GM21515 (cell line): ENCODE data around the gene CDC40.
A peak's percentile ranks its signal among the peaks of the same experiment; 100 is the strongest.

Experiments used
- ATAC-seq: cut with Tn5 transposase; IDR thresholded peaks from one replicate; pipeline ENCODE4 v1.9.1; 2021; ENCODE audit not compliant: unreplicated experiment

The CDC40 gene

DNA sequence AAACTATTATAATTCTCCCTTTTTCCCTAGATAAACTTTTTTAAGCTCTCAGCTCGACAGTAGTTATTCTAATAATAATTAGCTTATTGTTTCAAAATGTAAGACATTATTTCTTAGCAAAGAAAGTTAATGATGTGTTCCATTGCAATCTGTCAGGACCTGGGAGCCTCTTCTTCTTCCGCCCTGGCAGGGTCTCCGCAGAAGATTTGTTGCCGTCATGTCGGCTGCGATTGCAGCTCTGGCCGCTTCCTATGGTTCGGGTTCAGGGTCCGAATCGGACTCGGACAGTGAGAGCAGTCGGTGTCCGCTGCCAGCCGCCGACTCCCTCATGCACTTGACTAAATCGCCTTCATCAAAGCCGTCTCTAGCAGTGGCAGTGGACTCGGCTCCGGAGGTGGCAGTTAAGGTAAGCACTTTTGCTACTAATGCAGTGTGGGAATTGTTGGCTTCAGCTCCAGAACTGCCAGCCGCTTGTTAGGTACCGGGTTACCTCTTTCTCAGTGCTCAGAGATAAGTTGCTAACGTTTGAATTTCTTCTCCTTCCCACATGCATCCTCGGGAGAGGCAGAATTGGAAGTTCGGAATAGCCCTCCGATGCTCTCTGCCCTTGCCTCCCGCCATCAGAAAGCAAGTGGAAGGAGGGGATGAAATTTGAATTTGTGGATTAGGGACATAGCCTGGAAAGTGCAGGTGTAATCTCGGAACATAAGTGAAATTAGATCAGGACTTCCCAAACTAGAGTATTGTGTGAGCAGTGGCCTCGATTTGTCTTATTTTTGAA lies at the start of gene CDC40:
Gene CDC40, plus strand, starts transcription at position 200 of the 781 bp plus-strand sequence. Its CDS starts 18 bp downstream, at position 218.
- peak; percentile 49 for ATAC-seq

DNA sequence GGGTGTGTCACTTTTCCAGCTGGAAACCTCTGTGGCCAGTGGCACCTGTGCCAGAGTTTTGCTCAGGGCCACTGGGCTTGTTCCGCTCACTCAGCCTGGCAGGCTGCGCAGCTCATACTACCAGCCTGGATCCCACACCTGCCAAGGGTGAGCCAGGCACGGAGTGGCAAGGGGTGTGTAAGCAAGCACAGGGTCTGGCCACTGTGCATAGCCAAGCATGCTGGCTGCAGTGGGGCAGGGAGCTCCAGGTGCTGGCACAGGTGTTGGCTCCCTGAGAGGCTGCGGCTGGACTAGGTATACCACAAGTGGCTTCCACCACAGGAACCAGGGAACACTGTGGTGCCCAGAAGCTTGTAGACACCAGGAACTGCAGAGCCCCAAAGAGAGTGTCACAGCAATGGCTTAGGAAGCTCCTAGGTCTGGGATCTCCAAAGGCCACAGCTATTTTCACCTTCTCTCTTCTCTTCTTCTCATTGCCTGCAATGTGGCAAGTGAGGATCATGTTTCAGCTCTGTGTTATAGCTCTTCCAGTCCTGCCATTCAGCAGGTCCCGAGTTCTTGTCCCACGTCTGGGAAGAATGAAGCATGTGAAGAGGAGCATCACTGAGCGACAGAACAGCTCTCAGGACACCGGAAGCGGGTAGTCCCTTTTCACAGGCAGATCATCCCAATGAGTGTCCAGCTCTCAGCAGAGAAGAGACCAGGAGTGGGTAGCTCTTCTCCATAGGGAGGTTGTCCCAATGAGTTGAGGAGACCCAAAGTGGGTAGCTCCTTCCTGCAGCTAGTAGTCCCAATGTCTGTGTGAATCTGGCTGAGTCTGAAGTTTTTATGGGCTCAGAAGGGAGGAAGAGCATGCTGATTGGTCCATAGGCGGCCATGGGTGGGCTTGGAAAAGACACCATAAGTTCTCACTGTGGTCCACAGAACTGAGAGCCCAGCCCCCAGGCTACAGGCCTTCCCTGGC lies 42.0 kb upstream of the CDC40 start:
- ATAC-seq, result no peak

DNA sequence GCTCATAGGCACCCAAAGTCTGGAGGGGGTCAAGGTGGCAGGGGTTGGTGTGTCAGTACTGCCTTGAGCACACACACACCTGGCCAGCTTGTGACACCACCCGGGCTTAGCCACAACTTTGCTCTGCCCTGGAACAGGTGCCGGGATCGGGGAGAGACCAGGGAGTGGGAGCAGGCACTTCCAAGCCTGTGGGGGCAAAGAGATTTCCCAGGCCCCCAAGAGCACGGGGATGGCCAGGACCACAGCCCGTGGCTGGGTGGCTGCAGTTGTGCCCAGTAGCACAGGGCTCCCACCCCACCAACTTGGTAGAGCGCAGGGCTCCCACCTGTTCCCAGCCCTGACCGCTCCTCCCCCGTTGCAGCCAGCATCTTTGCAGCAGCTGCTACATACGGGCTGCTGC lies 41.2 kb upstream of the CDC40 start:
- ATAC-seq, result no peak

DNA sequence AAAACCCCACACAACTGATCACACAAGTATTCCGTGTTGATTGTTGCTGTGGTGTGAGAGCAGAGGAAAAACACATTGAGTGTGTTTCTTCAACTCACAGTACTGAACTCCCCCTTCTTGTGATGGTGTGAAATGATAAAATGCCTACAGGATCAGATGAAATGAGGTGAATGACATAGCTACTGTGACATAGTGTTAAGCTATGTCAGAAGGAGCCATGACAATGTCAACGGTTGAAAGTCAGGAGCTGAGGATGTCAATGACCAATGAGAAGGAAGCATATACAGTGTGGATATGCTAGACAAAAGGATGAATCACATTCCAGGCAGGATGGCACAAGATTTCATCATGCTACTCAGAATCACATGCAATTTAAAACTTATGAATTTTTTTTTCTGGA lies 39.6 kb upstream of the CDC40 start:
- no peak for ATAC-seq

DNA sequence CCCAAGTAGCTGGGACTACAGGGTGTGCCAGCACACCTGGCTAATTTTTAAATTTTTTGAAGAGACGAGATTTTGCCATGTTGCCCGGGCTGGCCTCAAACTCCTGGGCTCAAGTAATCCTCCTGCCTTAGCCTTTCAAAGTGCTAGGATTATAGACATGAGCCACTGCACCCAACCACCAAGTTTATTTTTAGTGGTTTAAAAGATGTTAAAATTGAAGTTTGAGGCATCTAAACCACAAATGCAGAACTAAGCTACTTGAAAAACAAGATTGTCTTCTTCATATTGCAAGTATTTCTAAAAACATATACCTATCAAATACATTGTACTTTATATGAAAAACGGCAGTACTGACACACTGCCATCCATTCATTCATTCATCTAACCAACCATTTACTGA lies 32.4 kb upstream of the CDC40 start:
- no peak for ATAC-seq

DNA sequence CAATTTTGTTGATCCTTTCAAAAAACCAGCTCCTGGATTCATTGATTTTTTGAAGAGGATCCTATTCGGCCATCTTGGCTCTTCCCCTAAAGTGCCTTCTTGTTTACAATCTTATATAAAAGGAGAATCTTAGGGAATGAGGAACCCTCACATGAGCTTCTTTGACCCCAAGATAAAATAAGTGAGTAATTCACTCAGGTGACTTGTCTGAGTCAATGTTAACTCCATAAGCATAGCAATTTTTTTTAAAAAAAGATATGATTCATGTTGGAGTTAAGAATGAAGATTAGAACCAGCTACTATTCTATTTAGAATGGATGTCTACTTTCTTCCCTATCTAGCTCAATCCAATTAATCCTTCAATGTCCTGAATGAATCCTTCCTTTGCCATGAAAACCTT lies 21.7 kb upstream of the CDC40 start:
- ATAC-seq, result no peak

DNA sequence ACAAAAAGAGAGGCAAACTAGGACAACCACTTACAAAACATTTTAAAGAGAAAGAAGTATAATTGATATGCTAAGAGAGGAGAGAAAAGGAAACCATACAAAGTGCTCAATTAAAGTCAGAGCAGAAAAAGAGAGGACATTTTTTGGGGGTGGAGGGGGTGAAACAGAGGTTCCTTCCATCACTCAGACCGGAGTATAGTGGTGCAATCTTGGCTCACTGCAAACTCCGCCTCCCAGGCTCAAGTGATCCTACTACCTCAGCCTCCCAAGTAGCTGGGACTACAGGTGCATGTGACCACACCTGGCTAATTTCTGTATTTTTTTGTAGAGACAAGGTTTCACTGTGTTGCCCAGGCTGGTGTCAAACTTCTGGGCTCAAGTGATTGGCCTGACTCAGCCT lies 10.1 kb upstream of the CDC40 start:
- no peak for ATAC-seq

DNA sequence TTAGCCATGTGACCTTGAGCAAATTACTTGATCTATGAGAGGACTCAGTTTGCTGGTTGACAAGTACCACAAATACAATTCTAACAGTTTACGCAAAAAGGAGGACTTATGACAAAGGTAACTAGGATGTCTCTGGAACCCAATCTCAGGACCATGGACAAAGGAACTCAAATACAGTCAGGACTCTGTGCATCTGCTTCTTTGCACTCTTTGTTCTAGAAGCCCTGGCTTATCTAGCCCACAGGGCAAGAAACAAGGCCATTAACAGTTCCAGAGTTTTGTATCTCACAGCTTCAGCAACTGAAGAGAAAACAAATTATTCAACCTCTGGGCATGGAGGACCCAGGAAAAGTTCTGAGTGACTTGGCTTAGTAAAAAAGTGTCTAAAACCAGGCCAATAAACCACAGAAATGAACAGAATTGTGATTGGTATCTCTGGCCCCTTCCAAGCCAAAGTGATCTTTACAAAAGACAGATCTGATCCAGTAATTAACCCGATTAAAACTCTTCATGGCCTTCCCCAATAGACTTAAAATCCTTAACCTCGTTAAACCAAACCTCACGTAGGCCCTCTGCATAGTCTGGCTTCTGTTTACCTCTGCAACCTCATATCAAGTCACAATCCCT lies 6.6 kb upstream of the CDC40 start:
- no peak for ATAC-seq

DNA sequence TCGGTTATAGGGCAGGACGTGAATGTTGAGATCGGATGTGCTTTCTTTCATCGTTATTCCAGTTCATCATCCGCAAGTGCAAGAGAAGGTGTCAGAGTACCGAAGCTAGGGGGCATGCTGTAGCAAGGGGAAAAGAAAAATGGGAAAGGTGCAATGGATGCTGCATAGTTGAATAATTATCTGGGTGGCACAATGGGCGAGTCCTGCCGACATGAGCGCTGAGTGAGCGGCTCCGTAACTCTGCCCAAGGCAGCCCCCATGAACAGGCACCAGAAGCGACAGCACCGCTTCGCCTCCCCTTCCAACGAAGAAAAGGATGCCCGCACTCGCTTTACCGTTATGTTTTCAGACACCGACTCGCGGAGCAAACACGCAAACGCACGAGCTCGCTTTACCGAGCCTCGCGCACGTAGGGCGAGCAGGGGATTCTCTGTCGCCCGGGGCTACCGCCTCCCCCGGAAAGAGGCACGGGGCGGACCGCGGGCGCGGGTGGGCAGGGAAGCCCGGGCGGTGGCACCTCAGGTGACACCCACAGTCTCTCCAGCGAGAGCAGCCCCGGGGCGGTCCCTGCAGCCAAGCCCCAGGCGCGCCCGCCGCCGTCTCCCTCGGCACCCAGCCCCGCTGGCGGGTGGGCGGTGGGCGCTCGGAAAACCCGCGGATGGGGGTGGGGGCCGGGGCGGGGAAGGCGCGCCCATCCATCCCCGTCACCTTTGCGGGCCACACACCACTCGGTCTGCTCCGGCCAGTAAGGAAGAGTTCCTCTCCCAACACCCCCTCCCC lies 1.4 kb upstream of the CDC40 start:
- ATAC-seq, result peak; percentile 28

DNA sequence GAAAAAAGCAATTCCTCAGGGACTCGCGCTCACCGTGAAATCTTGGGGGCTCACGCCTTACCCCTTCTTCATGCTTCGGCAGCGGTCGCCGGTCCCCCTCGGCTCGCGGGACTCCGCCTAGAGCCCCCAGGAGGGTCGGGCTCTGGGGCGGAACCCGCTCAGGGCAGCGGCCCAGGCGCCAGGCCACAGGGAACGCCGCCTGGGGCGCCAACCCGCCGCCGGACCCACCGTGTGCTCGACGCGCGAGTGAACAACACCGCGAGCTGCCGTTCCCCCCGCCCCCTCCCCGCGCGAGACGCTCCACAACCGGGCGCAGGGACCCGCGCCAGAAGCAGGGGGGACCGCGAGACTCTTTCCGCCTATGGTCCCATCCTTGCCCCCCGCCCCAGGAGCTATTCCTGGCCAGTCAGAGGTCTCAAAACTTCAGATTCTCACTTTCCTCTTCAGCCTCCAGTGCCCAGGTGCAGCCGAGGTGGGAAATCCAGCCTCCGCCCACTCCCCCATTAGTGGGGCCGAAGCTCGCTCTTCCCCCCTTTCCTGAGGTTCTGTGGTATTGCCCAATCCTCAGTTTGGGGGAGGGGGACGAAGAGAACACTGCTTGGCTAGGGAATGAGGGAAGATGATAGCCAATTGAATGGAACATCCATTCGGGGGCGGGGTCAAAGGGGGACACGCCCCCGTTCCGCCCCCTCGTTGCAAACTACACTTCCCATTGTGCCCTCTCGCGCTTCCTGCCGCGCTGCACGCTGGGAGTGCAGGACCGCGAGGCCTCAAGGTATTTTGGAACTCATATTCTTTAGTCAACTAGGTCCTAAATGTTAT lies 610 bp upstream of the CDC40 start, which contains the start of gene WASF1:
Gene WASF1, minus strand, starts transcription at position 265 of the 822 bp plus-strand sequence. CDS start 52,069 bp downstream, outside the sequence.
- ATAC-seq, result peak; percentile 85

DNA sequence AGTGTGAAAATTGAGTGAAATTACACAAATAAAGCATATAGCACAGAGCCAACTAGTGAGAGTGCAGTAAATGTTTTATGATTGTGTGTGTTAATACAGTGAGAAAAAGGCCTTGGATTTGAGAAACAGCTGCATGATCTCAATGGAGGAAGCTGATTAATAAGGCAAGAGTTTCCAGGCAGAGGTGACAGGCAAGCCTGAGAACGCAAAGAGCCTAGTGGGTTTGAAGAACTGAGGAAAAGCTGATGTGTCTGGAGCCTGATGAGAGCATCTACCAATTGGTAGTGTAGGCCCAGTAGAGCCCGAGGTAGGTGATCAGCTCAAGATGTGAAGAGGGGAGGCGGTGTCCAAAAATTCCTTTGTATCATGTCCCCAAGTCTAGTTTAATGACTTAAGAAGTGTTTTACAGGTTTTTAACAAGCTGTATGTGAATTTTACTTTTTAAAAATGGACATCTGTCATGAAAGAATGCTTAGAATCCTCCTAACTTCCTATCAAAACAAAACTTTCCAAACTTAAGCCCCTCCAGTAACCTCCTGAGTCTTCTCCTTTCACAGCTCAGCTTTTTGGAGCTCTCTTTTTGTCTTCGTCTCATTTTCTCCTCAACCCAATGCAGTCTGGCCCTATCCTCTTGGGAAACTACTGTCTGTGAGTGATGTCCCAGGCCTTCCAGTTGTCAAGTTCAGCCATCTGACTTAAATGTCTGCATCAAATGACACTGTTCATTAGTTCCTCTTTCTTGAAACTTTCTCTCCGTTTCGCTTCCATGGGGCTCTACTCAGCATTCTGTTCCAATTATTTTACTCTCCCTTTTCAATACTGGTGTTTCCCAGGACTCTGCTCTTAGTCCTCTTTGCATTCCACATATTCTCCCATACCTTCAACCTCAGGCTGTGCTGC lies 1.2 kb downstream of the CDC40 start:
- no peak for ATAC-seq

DNA sequence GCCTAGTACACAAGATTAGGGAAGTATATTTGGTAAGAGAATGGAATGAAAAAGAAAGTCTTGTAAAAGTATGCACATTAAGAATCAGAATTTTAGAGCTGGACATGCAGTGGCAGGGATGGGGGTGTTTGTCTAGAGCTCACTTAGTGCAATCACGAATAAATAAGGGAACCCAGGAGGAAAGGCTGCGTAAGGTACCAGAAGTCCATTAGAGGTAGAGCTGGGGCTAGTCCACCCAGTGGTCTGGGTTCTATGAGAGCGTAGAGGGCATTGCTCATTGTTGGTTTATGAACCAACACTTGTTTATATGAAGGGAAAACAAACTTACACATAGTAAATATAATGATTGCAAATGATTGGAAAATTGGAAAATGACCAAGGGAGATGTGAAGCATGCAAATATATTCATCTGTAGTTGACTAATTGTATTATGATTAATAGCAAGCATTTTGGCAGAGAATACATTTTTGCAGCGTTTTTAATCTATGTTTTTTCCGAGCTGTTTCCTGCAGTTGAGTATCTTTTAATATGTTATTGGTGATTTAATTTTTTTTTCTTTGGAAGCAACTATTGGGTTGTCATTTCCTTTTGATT lies 3.2 kb downstream of the CDC40 start:
- ATAC-seq, result no peak

DNA sequence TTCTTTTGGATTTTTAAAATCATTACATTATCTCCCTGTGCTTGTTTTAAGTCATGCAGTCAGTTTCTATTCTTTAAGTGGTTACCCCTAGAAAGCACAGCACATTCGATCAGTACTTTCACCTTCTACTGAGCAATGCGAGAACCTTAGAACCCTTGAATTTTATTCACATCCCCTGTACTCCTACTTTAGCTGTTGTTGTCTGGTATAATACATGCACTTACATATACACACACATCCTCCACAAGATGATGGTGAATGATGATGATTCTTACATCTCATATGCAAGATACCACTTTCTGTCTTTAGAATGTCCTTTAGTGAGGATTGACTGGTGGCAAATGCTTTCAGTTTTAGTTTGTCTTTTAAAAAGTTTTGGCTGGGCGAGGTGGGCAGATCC lies 5.7 kb downstream of the CDC40 start:
- ATAC-seq, result no peak

DNA sequence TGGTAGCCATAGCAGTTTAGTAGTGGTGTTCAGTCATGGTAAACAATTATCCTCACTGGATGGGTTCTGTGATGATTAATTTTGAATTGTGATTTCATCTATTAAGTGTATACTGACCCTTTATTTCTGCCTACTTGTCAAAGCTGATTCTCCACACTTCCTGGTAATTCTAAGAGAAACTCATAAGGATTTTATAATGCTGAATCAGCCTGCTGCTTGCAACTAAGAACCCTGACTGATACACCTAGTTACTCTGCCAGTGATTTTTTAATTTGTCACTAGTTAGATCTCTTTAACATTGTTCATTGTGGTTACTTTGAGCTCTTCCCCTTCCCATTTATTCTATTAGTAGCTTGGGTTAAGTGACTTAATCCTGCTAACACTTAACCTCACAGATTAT lies 8.6 kb downstream of the CDC40 start:
- ATAC-seq, result no peak

DNA sequence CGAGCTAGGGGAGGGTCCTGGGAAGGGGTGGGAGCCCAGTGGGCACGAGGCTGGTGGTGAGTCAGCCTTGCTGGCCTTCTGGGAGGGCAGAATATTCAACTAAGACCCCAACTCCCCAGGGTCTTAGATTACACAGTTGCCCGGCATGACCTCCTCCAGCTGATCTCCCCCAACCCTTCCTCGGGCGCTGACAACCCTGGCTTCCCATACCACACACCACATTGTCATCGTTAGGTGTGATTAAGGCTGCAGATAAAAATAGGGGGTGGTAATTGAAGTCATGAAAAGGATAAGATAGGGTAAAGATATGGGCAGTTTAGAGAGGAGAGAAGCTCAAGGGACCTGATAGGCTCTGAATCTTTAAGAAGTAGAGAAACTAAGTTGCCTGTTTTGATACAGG lies 10.5 kb downstream of the CDC40 start:
- no peak for ATAC-seq

DNA sequence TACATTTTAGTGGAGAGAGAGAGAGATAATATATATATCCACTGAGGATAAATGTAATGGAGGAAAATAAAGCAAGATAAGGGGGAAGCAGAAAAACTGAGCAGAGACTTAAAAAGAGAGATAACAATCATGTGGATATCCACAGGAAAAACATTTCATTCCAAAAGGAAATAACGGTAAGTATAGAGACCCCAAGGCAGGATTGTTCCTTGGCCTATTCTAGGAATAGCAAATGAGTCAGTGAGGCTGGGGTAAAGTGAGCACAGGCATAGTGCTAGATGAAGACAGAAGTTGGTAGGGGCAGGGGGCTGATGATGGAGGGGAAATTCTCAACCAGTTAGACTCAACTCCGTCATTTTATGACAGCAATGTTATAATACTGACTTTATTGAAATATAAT lies 11.2 kb downstream of the CDC40 start:
- no peak for ATAC-seq

DNA sequence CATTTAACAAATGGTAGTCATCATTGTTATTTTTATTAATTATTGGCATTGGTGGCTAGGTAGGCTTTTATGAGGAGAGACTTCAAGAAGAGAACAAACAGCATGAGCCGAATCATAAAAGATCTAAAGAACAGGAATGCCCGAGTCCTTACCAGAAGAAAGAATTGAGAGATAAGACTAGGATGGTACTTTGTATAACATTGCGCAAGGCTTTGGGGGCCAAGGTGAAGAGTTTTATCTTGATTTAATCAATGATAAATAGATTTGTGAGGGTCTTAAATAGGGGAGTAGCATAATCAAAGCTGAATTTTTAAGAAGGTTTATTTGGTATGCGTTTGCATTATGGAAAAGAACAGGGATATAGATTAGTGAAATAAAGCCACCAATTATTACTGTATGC lies 15.4 kb downstream of the CDC40 start:
- no peak for ATAC-seq

DNA sequence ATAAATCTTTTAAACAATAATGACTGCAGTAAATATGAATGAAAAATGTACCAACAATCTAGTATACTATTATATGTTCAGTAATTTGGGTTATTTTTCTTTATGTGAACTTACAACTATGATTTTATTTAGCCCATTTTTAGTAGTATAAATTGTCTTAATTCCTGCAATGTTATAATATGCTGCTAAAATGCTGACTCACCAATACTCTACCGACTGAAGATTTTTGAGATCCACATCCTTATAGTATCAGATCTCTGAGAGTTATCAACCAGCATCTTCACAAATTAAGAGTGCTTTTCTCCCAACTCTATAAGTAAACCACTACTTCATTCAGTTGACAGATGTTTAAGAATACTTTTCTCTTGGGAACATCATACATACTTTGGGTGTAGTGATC lies 16.6 kb downstream of the CDC40 start:
- no peak for ATAC-seq
